ENCODE data around the gene PTK7. TPM values are rescaled to one million over a fixed set of nuclear protein-coding genes. Genes with fewer than 3 reads are reported as not detected.
A peak's percentile ranks its signal among the peaks of the same experiment; 100 is the strongest.

PTK7 gene
- total RNA-seq, 5 donors from 2014 or later (not counting 1 experiment from before 2014, with no cell fraction given), result 0.56 to 11.3 (median 1.6) TPM

GRCh38 chr6:43143235-43144128 lies 67.4 kb downstream of the PTK7 start:
- peak; percentile 78 to 97 (median 80) for ATAC-seq (replicated peaks in 1 of 4)
- ChIA-PET POLR2A (interaction anchor here (0.6 kb wide), 2 partner anchors 164 to 1189 kb away, joined by 3 to 4 read pairs; partner anchors contain the start of gene PEX6 (in 1 of the 2)), CTCF (interaction anchor here (0.6 to 2.2 kb wide), 18 partner anchors 26 to 579 kb away, joined by 3 to 14 read pairs (median 3); partner anchors contain the start of genes KLHDC3 (in 1 of the 2), MEA1 (in 1 of the 2), RPL7L1 (in 1 of the 2) and UBR2 (in 1 of the 2))
- Histone ChIP-seq H3K36me3 (ENCODE audit: control insufficient read depth in 2 of 2, extremely low read depth in 1 of 2, insufficient read depth in 1 of 2, low read length in 1 of 2) (no peaks in the 10 kb centered on the region), H3K9me3 (no peaks in the 10 kb centered on the region), H3K27ac (ENCODE audit: low read length) (peak overlapping the region; percentile 3), H3K4me3 (ENCODE audit: control insufficient read depth in 1 of 2, extremely low read depth in 1 of 2, low read length in 1 of 2) (peak overlapping the region; percentile 1 to 50), H3K4me1 (ENCODE audit: control insufficient read depth in 1 of 2, extremely low read depth in 1 of 2, insufficient read depth in 2 of 2, low read length in 2 of 2) (peaks cover 13 to 29% of the 10 kb centered on the region in 2 experiments), H3K27me3 (replicated peaks in 1 of 2; ENCODE audit: control insufficient read depth in 2 of 2, extremely low read depth in 1 of 2, insufficient read depth in 2 of 2, low read length in 1 of 2) (peaks cover 0 to 2% of the 10 kb centered on the region in 2 experiments)
- 17% methylated on average over 23 of the region's 25 CpGs for WGBS (ENCODE audit: insufficient coverage)
- Mint-ChIP-seq H3K27ac (no peak overlapping the region), H3K9me3 (no peaks in the 10 kb centered on the region), H3K27me3 (peaks cover 0 to 3% of the 10 kb centered on the region in 2 donors), H3K4me3 (peak overlapping the region in 1 of 3 donors; percentile 70), H3K4me1 (peaks cover 13 to 28% (median 15%) of the 10 kb centered on the region in 3 donors), H3K36me3 (no peaks in the 10 kb centered on the region)
- peak; percentile 49 to 88 (median 70) for DNase-seq

- Mint-ChIP-seq H3K4me1 (peaks cover 13 to 28% (median 15%) of the 10 kb centered on the region in 3 donors), H3K9me3 (no peaks in the 10 kb centered on the region), H3K27ac (no peak overlapping the region), H3K27me3 (peaks cover 0 to 3% of the 10 kb centered on the region in 2 donors), H3K36me3 (no peaks in the 10 kb centered on the region), H3K4me3 (no peak overlapping the region)
- DNase-seq (no peak), ATAC-seq (replicated peaks in 1 of 4) (no peak)
- no peaks in the 10 kb centered on the region for H3K36me3 ChIP-seq (ENCODE audit: control insufficient read depth in 2 of 2, extremely low read depth in 1 of 2, insufficient read depth in 1 of 2, low read length in 1 of 2)
- ChIA-PET CTCF (no interaction called here), POLR2A (no interaction called here)
- WGBS (ENCODE audit: insufficient coverage), result 58% methylated on average over 3 of the region's 6 CpGs
- peaks cover 0 to 2% of the 10 kb centered on the region in 2 experiments for H3K27me3 ChIP-seq (replicated peaks in 1 of 2; ENCODE audit: control insufficient read depth in 2 of 2, extremely low read depth in 1 of 2, insufficient read depth in 2 of 2, low read length in 1 of 2)
- H3K27ac ChIP-seq (ENCODE audit: low read length), result no peak overlapping the region
- H3K9me3 ChIP-seq, result no peaks in the 10 kb centered on the region
- no peak overlapping the region for H3K4me3 ChIP-seq (ENCODE audit: control insufficient read depth in 1 of 2, extremely low read depth in 1 of 2, low read length in 1 of 2)
- H3K4me1 ChIP-seq (ENCODE audit: control insufficient read depth in 1 of 2, extremely low read depth in 1 of 2, insufficient read depth in 2 of 2, low read length in 2 of 2), result peaks cover 13 to 29% of the 10 kb centered on the region in 2 experiments
These were observed 68.8 kb downstream of the PTK7 start for GRCh38 chr6:43144879-43145278.

- ATAC-seq (replicated peaks in 1 of 4) (no peak), DNase-seq (no peak)
- ChIA-PET CTCF (no interaction called here), POLR2A (no interaction called here)
- H3K9me3 ChIP-seq, result no peaks in the 10 kb centered on the region
- peaks cover 0 to 2% of the 10 kb centered on the region in 2 experiments for H3K27me3 ChIP-seq (replicated peaks in 1 of 2; ENCODE audit: control insufficient read depth in 2 of 2, extremely low read depth in 1 of 2, insufficient read depth in 2 of 2, low read length in 1 of 2)
- H3K4me3 Mint-ChIP-seq, result no peak overlapping the region
- peaks cover 0 to 3% of the 10 kb centered on the region in 2 donors for H3K27me3 Mint-ChIP-seq
- no peak overlapping the region for H3K27ac Mint-ChIP-seq
- no peaks in the 10 kb centered on the region for H3K36me3 Mint-ChIP-seq
- H3K36me3 ChIP-seq (ENCODE audit: control insufficient read depth in 2 of 2, extremely low read depth in 1 of 2, insufficient read depth in 1 of 2, low read length in 1 of 2), result no peaks in the 10 kb centered on the region
- WGBS (ENCODE audit: insufficient coverage), result 60% methylated on average over 2 of the region's 3 CpGs
- no peak overlapping the region for H3K27ac ChIP-seq (ENCODE audit: low read length)
- peaks cover 13 to 29% of the 10 kb centered on the region in 2 experiments for H3K4me1 ChIP-seq (ENCODE audit: control insufficient read depth in 1 of 2, extremely low read depth in 1 of 2, insufficient read depth in 2 of 2, low read length in 2 of 2)
- H3K4me1 Mint-ChIP-seq, result peaks cover 13 to 24% (median 15%) of the 10 kb centered on the region in 3 donors
- H3K4me3 ChIP-seq (ENCODE audit: control insufficient read depth in 1 of 2, extremely low read depth in 1 of 2, low read length in 1 of 2), result no peak overlapping the region
- H3K9me3 Mint-ChIP-seq, result no peaks in the 10 kb centered on the region
These were observed 70.1 kb downstream of the PTK7 start for GRCh38 chr6:43146261-43146660.

- no peak for DNase-seq
- no peak overlapping the region for H3K27ac Mint-ChIP-seq
- peaks cover 0 to 2% of the 10 kb centered on the region in 2 experiments for H3K27me3 ChIP-seq (replicated peaks in 1 of 2; ENCODE audit: control insufficient read depth in 2 of 2, extremely low read depth in 1 of 2, insufficient read depth in 2 of 2, low read length in 1 of 2)
- H3K4me1 Mint-ChIP-seq, result peaks cover 13 to 20% (median 14%) of the 10 kb centered on the region in 3 donors
- ATAC-seq (replicated peaks in 1 of 4), result no peak
- 88% methylated on average over 4 of the region's 8 CpGs for WGBS (ENCODE audit: insufficient coverage)
- CTCF ChIA-PET, result interaction anchor here in 1 of 2 donors (0.8 kb wide), 1 partner anchor 11 kb away, joined by 3 read pairs; no protein-coding TSS in a partner anchor
- H3K4me3 ChIP-seq (ENCODE audit: control insufficient read depth in 1 of 2, extremely low read depth in 1 of 2, low read length in 1 of 2), result no peak overlapping the region
- no peaks in the 10 kb centered on the region for H3K9me3 Mint-ChIP-seq
- peaks cover 13 to 22% of the 10 kb centered on the region in 2 experiments for H3K4me1 ChIP-seq (ENCODE audit: control insufficient read depth in 1 of 2, extremely low read depth in 1 of 2, insufficient read depth in 2 of 2, low read length in 2 of 2)
- no peaks in the 10 kb centered on the region for H3K9me3 ChIP-seq
- POLR2A ChIA-PET, result no interaction called here
- no peak overlapping the region for H3K4me3 Mint-ChIP-seq
- H3K27ac ChIP-seq (ENCODE audit: low read length), result no peak overlapping the region
- no peaks in the 10 kb centered on the region for H3K36me3 ChIP-seq (ENCODE audit: control insufficient read depth in 2 of 2, extremely low read depth in 1 of 2, insufficient read depth in 1 of 2, low read length in 1 of 2)
- H3K36me3 Mint-ChIP-seq, result no peaks in the 10 kb centered on the region
- H3K27me3 Mint-ChIP-seq, result peaks cover 0 to 3% of the 10 kb centered on the region in 2 donors
These were observed 70.9 kb downstream of the PTK7 start for GRCh38 chr6:43146709-43147688.

- ATAC-seq (replicated peaks in 1 of 4), result no peak
- Mint-ChIP-seq H3K4me1 (peaks cover 7 to 13% (median 10%) of the 10 kb centered on the region in 3 donors), H3K27ac (no peak overlapping the region), H3K36me3 (no peaks in the 10 kb centered on the region), H3K9me3 (no peaks in the 10 kb centered on the region), H3K27me3 (peaks cover 0 to 3% of the 10 kb centered on the region in 2 donors), H3K4me3 (no peak overlapping the region)
- no peak for DNase-seq
- Histone ChIP-seq H3K4me1 (ENCODE audit: control insufficient read depth in 1 of 2, extremely low read depth in 1 of 2, insufficient read depth in 2 of 2, low read length in 2 of 2) (peaks cover 7 to 13% of the 10 kb centered on the region in 2 experiments), H3K36me3 (ENCODE audit: control insufficient read depth in 2 of 2, extremely low read depth in 1 of 2, insufficient read depth in 1 of 2, low read length in 1 of 2) (no peaks in the 10 kb centered on the region), H3K27me3 (replicated peaks in 1 of 2; ENCODE audit: control insufficient read depth in 2 of 2, extremely low read depth in 1 of 2, insufficient read depth in 2 of 2, low read length in 1 of 2) (peaks cover 0 to 2% of the 10 kb centered on the region in 2 experiments), H3K9me3 (no peaks in the 10 kb centered on the region), H3K27ac (ENCODE audit: low read length) (no peak overlapping the region), H3K4me3 (ENCODE audit: control insufficient read depth in 1 of 2, extremely low read depth in 1 of 2, low read length in 1 of 2) (no peak overlapping the region)
- CTCF ChIA-PET, result interaction anchor here (0.6 to 0.8 kb wide), 2 partner anchors 10 to 133 kb away, joined by 3 read pairs; no protein-coding TSS in a partner anchor
- POLR2A ChIA-PET, result no interaction called here
- WGBS (ENCODE audit: insufficient coverage), result 83% methylated on average over 2 of the region's 6 CpGs
These were observed 71.8 kb downstream of the PTK7 start for GRCh38 chr6:43147691-43148477.

All from T-cell (primary cell).